ENCODE measurements around the gene PLCG2. TPM values are rescaled to one million over a fixed set of nuclear protein-coding genes. Genes with fewer than 3 reads are reported as not detected.

Gene PLCG2
- total RNA-seq, 1 donor from 2014 or later, result 14.2 TPM

DNA sequence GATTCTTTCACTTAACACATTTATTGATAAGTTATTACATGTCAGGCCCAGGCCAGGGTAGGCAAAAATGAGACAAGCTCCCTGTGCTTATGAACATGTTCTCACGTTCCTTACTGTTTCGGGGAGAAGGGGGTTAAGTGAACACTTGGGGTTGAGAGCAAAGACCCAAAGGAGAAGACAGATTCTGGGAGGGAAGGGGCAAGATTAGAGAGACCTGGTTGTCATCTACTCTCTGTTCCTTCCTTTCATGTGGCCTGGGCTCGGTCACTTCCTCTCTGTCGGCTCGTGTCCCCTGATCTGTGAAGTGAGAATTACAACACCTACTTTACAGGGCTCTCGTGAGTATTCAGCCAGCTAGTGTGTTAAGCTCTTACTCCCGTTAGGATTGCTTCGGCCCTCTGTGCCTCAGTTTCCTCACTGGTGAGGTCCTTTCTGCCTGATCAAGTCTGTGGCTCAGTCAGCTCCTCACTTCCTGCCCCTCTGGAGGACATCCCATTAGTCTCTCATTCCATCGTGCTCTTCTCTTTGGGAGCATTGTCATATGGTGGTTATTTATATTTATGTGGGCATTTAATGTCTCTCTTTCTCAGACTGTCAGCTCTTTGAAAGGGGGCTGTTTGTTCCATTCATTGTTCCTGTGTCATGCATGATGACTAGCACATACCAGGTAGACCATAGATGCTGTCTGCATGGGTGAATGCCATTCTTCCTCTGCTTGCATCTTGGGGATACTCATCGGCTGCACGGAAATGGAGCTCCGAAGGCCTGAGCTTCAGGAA, 38.9 kb downstream of the PLCG2 start:
- H3K9me3 ChIP-seq, result no peaks in the 10 kb centered on the region
- TF ChIP-seq POLR2AphosphoS5 (IDR thresholded peaks at IDR 0.05; ENCODE audit: insufficient read depth in 1 of 2, low read depth in 1 of 2) (no peak), POLR2A (IDR thresholded peaks at IDR 0.05) (no peak)
- TF ChIP-seq, protein P1, sequence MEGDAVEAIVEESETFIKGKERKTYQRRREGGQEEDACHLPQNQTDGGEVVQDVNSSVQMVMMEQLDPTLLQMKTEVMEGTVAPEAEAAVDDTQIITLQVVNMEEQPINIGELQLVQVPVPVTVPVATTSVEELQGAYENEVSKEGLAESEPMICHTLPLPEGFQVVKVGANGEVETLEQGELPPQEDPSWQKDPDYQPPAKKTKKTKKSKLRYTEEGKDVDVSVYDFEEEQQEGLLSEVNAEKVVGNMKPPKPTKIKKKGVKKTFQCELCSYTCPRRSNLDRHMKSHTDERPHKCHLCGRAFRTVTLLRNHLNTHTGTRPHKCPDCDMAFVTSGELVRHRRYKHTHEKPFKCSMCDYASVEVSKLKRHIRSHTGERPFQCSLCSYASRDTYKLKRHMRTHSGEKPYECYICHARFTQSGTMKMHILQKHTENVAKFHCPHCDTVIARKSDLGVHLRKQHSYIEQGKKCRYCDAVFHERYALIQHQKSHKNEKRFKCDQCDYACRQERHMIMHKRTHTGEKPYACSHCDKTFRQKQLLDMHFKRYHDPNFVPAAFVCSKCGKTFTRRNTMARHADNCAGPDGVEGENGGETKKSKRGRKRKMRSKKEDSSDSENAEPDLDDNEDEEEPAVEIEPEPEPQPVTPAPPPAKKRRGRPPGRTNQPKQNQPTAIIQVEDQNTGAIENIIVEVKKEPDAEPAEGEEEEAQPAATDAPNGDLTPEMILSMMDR (IDR thresholded peaks at IDR 0.05), result no peak
- H3K27ac ChIP-seq, result no peak overlapping the region

DNA sequence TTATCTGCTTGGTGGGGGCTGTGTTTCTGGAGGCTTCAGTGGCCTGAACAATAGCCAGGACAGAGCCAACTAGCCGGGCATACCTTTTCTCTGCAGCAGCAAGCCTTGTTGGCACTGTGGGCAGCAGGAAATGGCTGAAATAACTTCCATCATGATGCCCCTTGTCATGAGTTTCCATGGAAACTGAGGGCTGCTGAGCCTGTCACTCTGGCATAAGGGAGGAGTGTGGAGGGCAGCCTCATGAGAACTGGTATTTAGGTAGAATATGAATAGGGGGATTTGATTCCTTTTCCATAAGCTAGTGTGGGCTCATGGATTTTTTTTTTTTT, 39.4 kb downstream of the PLCG2 start:
- Histone ChIP-seq H3K27me3 (no peaks in the 10 kb centered on the region), H3K27ac (no peak overlapping the region), H3K4me3 (no peak overlapping the region), H3K4me1 (no peaks in the 10 kb centered on the region), H3K36me3 (no peaks in the 10 kb centered on the region), H3K9me3 (no peaks in the 10 kb centered on the region)
- intact Hi-C loops (cut with DNase I), result no loop called here
- DNase-seq (ENCODE audit: extremely low spot score in 2 of 2), result no peak
- no peak for TF ChIP-seq POLR2A (IDR thresholded peaks at IDR 0.05)
- no peak for TF ChIP-seq POLR2AphosphoS5 (IDR thresholded peaks at IDR 0.05; ENCODE audit: insufficient read depth in 1 of 2, low read depth in 1 of 2)
- TF ChIP-seq, protein P1 (IDR thresholded peaks at IDR 0.05), result no peak

More for the DNA sequence above, 38.9 kb downstream of the PLCG2 start:
- intact Hi-C loops (cut with DNase I), result no loop called here
- Histone ChIP-seq H3K4me3 (no peak overlapping the region), H3K4me1 (no peaks in the 10 kb centered on the region), H3K27me3 (no peaks in the 10 kb centered on the region), H3K36me3 (no peaks in the 10 kb centered on the region)
- no peak for DNase-seq (ENCODE audit: extremely low spot score in 2 of 2)

DNA sequence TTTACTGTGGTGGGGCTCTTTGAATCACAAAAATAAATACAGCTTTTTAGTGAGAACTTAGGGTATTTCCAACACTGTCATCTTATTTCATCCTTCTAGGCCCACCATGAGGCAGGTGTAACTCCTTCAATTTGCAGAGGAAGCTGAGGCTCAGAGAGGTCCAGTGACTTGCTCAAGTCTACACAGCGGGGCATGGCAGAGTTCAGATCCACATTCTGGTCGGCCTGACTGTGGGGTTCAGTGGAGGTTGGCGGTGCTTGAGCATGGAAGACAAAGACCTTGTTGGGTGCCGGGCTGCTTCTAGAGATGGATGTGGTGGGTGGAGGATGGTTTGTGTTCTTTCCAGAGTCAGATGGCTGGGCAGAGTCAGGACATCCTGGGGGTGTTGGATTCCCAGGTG, 39.8 kb downstream of the PLCG2 start:
- intact Hi-C loops (cut with DNase I), result no loop called here
- Histone ChIP-seq H3K4me3 (no peak overlapping the region), H3K36me3 (no peaks in the 10 kb centered on the region), H3K27ac (no peak overlapping the region), H3K4me1 (no peaks in the 10 kb centered on the region), H3K27me3 (no peaks in the 10 kb centered on the region), H3K9me3 (no peaks in the 10 kb centered on the region)
- TF ChIP-seq POLR2AphosphoS5 (IDR thresholded peaks at IDR 0.05; ENCODE audit: insufficient read depth in 1 of 2, low read depth in 1 of 2) (no peak), POLR2A (IDR thresholded peaks at IDR 0.05) (no peak)
- TF ChIP-seq, protein P1 (IDR thresholded peaks at IDR 0.05), result no peak
- no peak for DNase-seq (ENCODE audit: extremely low spot score in 2 of 2)

DNA sequence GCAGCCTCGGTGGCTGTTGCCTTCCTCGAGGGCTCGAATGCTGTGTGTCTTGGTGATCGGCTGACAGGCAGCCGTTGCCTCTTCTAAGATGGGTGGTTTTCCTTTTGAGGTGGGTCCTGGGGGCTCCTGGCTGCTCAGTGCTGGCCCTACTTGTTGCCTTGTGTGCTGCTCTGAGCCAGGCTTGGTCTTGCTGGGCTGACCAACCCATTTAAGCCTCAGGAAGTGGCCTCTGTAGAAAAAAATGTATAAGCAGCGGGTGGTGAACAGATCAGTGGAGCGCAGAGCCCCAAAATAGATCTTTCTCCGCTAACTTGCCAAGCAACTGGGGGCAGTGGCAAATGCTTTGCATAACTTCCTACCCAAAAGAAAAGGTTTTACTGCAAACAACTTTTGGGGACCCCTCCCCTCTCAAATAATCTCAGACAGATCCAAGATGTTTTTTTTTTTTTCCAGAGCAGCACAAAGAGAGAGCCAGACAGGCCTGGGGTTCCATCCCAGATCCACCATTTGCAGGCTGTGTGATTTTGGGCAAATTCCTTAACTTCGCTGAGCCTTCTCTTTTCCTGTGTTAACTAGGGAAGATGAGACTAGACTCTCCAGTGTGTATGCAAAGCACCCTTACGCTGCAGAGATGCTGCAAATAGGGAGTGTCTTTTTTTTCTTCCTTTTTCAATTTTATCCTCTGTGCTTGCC, 42.5 kb downstream of the PLCG2 start:
- TF ChIP-seq POLR2A (IDR thresholded peaks at IDR 0.05), result no peak
- no peak for TF ChIP-seq POLR2AphosphoS5 (IDR thresholded peaks at IDR 0.05; ENCODE audit: insufficient read depth in 1 of 2, low read depth in 1 of 2)
- TF ChIP-seq, protein P1 (IDR thresholded peaks at IDR 0.05), result no peak
- H3K27ac ChIP-seq, result no peak overlapping the region

DNA sequence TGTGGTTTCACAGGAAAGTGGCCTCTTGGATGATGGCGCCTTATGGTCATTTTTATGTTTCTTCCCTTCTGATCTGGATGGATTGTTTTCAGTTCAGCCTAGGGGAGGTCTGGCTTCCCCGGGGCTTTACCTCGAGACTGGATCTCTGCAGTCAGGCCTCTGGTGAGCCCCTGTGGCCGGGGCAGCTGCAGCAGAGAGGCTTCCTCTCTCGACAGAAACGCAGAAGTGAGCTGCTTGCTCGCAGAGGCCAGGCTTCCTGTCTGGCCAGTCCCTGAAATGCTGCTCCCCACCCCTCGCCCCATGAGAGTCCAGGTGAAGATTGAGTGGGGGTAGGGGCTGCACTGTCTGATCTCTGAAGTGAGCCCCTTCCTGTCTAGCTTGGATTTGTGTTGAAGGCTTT, 44.0 kb downstream of the PLCG2 start:
- Histone ChIP-seq H3K36me3 (no peaks in the 10 kb centered on the region), H3K4me1 (no peaks in the 10 kb centered on the region), H3K9me3 (no peaks in the 10 kb centered on the region), H3K4me3 (no peak overlapping the region), H3K27me3 (no peaks in the 10 kb centered on the region), H3K27ac (no peak overlapping the region)
- TF ChIP-seq POLR2AphosphoS5 (IDR thresholded peaks at IDR 0.05; ENCODE audit: insufficient read depth in 1 of 2, low read depth in 1 of 2), result no peak
- TF ChIP-seq, protein P1 (IDR thresholded peaks at IDR 0.05), result no peak
- no peak for TF ChIP-seq POLR2A (IDR thresholded peaks at IDR 0.05)
- no peak for DNase-seq (ENCODE audit: extremely low spot score in 2 of 2)
- intact Hi-C loops (cut with DNase I), result no loop called here

More for the DNA sequence above, 42.5 kb downstream of the PLCG2 start:
- H3K36me3 ChIP-seq, result no peaks in the 10 kb centered on the region
- intact Hi-C loops (cut with DNase I), result no loop called here
- H3K9me3 ChIP-seq, result no peaks in the 10 kb centered on the region
- H3K27me3 ChIP-seq, result no peaks in the 10 kb centered on the region
- no peak overlapping the region for H3K4me3 ChIP-seq
- no peak for DNase-seq (ENCODE audit: extremely low spot score in 2 of 2)
- H3K4me1 ChIP-seq, result no peaks in the 10 kb centered on the region
